VCaP (cell line): ENCODE measurements around the gene CTNNBL1.

ENCODE experiments used
- H3K27ac ChIP-seq: fragments of 450-650 bp; 2 replicates; pipeline ENCODE4 v1.5.1; 2017
- CTCF ChIP-seq: fragments of 450-650 bp; conservative IDR thresholded peaks from 2 replicates; pipeline ENCODE4 v1.5.1; 2017; ENCODE audit warnings: mild to moderate bottlenecking, moderate library complexity

Gene CTNNBL1

GRCh38 chr20:37899105-37900045 is 205.5 kb downstream of the CTNNBL1 start:
- peak overlapping the region; percentile 57 for H3K27ac ChIP-seq
- peak; percentile 20; the same call in 1 of the 2 replicates for TF ChIP-seq CTCF

- H3K27ac ChIP-seq = no peak overlapping the region
- TF ChIP-seq CTCF = no peak
Measured at GRCh38 chr20:37901240-37901639, 207.4 kb downstream of the CTNNBL1 start.

GRCh38 chr20:37901654-37902503 is 208.0 kb downstream of the CTNNBL1 start:
- TF ChIP-seq CTCF = peak; percentile 79
- H3K27ac ChIP-seq = peak overlapping the region; percentile 85

DNA sequence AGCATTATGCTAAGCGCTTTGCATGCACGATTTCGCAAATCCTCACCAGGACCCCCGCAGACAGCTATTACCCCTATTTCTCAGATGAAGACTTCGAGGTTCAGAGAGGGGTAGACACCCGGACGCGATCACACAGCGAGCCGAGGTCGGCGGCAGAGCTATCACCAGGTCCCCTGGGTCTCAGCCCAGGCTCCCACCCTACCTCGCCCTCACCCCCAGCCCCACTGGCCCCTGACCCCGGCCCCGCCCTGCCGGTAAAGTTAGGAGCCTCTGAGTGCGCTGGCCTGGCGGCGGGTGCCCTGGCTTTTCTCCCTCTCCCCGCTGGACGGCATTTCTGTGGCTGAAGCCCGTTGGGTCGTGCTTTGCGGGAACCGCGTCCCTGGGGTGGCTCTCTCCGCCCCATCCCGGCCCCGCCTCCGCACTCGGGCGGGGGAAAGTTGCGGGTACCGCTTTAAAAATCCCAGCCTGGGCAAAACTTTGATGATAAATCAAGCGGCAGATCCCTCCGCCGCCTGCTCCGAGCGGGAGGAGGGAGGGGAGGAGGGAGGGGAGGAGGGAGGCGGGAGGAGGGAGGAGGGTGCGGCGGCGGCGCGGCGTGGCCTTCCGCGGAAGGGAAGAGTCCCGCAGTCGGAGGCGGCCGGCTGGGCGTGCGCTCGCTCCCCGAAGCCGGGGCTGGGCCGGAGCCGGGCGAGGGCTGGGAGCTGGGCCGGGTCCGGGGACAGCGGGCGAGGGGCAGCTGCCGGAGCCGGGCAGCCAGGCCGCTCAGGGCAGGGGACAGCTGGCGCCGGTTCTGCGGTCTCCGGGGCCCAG is 208.9 kb downstream of the CTNNBL1 start, which contains the start of gene VSTM2L:
Gene VSTM2L (plus strand): TSS at position 624 of the 810 bp plus-strand sequence. CDS start 224 bp downstream, outside the sequence.
- peak within 1 kb of the TSS; percentile 85 for H3K27ac ChIP-seq
- peak; percentile 19 for TF ChIP-seq CTCF

DNA sequence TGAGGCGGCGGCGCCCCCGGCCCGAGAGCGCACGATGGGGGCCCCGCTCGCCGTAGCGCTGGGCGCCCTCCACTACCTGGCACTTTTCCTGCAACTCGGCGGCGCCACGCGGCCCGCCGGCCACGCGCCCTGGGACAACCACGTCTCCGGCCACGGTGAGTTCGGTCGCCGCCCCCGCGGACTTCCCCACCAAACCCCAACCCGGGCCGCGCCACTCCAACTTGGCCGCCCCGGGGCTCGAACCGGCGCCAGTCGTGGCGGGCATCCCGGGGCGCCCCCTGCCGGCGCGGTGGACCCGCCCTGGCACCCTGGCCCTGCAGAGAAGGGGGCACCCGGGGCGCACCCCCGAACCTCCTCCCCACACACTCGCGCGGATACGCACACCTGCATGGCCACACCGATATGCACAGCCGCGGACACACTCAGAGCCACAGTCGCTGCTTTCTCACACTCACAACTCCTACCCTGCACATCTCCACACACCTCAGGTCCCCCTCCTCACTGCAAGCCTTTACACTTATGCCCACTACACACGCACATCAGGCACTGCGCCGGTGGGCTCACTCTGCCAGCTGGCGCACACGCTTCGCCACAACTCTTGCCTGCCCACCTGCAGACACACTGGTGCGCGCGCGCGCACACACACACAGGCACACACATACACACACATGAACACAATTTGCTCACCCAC is 209.6 kb downstream of the CTNNBL1 start:
- peak; percentile 83 for TF ChIP-seq CTCF

DNA sequence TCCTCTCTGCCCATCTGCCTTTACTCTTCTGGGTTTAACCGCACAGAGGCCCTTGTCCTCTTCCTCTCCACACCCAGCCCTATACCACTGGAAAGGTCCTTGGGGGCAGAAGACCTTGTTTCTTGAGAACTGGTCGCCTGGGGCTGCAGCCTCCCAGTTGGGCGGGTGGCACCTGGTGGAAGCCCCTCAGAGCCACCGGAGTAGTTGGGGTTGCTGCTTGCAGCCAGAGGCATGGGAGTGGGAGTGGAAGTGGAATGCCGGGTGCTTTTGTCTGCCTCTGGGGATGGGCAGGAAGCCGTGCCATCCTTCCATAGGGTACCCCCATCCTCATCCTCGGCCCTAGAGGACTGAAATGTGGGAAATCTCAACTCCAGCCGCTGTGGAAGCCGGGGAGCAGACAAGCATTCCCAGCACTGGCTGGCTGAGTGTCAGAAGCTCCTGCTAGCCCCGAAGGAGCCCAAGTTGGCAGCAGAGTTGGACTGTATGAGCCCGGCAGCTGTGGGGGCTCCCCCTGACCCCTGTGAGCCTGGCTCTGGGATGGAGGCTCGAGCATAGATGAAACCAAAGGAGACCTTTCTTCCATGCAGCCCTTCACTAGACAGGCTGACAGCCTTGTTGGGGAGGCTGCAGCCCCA is 210.3 kb downstream of the CTNNBL1 start:
- TF ChIP-seq CTCF = no peak
- peak overlapping the region; percentile 85 for H3K27ac ChIP-seq

More for the DNA sequence above, 209.6 kb downstream of the CTNNBL1 start:
- peak overlapping the region; percentile 85 for H3K27ac ChIP-seq
